Fibroblast of skin of right biceps (primary cell): ENCODE results near the gene TLCD3A.
A peak's percentile ranks its signal among the peaks of the same experiment; 100 is the strongest.
"Not testable (repeated sequence)": the region's sequence is repeated elsewhere in the genome, so short reads cannot be mapped to it uniquely, and the experiment has no call there.

ENCODE experiments used
- DNase-seq: peaks from one replicate; pipeline ENCODE4 v3.0.0-alpha.2; 2013

TLCD3A gene

DNA sequence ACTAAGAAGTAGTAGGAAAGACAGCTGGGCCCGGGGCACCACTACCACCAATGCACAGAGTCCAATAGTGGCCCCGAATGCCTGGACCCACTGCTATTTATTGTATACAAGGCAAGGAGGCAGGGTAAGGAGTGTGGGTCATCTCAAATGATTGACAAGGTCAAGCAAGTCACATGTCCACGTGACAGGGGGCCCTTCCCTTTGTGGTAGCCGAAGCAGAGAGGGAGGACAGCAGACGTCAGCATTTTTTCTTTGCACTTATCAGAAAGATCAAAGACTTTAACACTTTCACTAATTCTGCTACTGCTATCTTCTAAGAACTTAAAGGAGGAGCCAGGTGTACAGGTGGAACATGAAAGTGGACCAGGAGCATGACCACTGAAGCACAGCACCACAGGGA lies 24.3 kb upstream of the TLCD3A start:
- no peak for DNase-seq

DNA sequence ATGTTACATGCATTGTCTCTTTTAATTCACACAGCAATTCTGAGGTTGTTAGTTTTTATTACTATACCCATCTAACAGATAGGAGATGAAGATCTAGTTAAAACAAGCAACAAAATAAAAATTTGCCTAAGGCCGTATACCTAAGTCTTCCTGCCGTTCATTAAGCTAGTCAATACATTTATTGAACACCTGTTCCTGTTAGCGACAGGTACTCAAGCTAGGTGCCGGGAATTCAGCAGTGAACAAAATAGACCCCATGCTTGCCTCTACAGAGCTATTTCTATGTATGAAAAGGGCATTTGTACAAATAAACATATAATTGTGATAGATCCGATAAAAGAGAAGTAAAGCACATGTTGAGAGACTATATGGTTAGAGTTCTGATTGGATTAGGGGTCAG lies 14.3 kb upstream of the TLCD3A start:
- no peak for DNase-seq

DNA sequence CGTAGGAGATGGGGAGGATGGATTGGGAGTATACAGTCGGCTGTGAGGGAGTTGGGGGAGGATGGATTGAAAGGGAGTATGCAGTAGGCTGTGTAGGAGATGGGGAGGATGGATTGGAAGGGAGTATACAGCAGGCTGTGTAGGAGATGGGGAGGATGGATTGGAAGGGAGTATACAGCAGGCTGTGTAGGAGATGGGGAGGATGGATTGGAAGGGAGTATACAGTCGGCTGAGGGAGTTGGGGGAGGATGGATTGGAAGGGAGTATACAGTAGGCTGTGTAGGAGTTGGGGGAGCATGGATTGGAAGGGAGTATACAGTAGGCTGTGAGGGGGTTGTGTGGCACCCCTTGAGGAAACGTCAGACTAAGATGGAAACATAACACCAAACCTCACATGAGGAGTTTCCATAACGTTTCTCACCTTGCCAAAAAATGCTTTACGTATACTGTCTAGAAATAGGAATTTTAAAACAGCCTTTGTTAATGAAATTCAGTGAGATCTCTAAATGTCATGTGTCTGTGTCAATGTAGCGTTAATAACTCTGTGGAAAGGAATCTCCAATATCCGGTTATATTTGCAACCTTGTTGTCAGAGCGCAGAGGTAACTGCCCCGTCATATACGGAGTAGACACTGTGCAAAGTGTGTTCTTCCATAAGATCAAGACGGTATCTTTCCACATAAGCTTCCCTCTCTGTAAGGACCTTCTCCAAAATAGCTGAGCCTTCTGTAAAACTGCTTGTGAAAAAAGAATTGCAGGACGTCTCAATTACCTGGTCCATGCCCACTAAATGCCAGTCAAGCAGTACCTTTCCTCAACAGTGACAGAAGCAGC lies 11.5 kb upstream of the TLCD3A start:
- no peak for DNase-seq

DNA sequence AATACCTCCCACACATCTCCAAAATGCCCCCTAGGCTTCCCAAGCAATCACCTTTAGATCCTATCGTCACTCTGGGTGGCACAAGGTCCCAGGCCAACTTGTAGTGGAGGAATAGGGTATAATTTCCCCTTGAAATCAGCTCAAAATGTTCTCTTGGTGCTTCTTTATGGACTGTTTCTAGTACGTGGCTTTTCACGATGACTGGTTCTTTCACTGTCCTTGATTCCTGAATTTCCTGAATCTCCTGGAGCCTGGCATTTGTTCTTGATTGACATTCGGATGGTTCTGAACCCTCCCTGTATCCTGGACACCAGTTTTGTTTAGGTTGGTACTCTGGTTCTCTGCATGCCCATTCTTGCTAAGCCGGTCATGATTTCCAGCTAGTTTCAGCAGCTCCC lies 10.9 kb upstream of the TLCD3A start:
- DNase-seq: no peak

DNA sequence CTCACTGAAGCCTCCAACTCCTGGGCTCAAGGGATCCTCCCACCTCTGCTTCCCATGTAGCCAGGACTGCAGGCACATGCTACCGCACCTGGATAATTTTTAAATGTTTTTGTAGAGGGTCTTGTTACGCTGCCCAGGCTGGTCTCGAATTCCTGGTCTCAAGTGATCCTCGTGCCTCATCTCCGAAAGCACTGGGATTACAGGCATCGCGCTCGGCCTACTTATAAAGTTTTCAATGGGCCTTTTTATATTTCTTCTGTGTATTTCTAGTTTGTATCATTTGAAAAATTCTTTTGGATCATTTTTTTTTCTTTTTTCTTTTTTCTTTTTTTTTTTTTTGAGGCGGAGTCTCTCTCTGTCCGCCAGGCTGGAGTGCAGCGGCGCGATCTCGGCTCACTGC lies 7.3 kb upstream of the TLCD3A start:
- no peak for DNase-seq

DNA sequence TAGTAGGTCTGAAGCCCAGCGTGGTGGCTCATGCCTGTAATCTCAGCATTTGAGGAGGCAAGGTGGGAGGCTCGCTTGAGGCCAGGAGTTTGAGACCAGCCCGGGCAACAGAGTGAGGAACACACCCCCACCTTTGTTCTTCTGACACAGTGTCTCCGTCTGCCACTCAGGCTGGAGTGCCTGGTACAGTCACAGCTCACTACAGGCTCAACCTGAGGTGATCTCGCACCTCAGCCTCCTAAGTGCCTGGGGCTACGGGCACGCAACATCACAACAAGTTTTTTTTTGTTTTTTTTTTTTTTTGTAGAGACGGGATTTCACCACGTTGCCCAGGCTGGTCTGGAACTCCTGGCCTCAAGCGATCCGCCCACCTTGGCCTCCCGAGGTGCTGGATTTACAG lies 6.7 kb upstream of the TLCD3A start:
- no peak for DNase-seq

DNA sequence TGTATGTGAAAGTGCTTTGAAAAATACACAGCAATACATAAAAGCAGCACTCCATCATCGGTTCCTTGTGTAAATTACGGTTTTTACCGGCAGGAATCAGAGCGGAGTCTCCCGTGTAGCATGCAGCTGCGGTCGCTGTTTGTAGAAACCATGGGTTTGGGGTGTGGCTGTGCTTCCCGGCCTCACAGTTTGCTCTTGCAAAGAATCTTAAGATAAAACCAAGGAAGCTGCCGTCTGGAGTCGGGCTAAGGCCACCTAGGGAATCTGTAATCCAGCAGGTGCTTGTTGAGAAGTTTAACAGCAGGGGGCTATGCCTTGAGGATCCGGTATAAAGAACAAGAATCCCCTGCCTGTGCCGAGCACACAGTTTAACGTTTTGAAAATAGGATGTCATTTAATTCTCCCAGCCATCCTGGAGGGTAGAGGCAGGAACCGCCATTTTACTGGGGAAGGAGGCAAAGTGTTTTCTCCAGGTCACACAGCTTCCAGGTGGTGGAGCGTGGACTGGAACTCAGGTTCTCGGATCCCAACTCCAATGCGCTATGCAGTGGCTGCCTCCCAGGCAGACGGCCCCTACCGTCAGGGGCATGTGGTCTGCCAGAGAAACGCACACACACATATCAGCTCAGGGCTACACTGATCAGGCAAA lies 6.0 kb upstream of the TLCD3A start:
- no peak for DNase-seq

DNA sequence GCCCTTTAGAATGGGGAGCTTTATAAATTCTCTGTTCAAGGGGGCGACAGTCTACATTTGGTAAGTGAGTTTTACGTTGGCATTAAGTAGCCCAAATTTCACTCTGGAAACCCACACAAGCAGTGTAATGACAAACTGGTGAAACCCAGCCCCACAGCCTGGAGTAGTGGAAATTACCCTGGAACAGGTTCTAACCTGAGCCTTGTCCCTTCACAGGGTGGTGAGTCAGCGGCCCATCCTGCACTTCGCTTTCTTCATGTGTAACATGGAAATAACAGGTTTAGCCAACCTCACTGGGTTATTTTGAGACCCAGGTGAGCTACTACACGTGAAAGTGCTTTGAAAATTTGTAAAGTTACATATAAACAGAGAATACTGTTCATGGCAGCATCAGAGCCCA lies 3.5 kb upstream of the TLCD3A start:
- DNase-seq: no peak

DNA sequence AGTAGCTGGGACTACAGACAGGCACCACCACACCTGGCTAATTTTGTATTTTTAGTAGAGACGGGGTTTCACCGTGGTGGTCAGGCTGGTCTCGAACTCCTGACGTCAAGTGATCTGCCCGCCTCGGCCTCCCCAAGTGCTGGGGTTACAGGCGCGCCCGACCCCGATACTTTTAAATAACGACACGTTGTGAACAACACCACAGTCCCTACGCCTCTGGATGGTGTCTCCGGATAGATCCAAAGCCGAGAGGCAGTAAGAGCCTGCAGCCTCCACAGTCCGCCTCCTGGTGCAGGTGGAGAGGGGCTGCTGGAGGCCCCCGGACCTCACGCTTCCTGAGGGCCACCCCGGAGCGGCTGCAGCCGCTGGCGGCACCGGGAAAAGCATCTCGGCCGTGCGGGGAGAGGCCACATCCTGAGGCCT lies 741 bp upstream of the TLCD3A start:
- DNase-seq: no peak

DNA sequence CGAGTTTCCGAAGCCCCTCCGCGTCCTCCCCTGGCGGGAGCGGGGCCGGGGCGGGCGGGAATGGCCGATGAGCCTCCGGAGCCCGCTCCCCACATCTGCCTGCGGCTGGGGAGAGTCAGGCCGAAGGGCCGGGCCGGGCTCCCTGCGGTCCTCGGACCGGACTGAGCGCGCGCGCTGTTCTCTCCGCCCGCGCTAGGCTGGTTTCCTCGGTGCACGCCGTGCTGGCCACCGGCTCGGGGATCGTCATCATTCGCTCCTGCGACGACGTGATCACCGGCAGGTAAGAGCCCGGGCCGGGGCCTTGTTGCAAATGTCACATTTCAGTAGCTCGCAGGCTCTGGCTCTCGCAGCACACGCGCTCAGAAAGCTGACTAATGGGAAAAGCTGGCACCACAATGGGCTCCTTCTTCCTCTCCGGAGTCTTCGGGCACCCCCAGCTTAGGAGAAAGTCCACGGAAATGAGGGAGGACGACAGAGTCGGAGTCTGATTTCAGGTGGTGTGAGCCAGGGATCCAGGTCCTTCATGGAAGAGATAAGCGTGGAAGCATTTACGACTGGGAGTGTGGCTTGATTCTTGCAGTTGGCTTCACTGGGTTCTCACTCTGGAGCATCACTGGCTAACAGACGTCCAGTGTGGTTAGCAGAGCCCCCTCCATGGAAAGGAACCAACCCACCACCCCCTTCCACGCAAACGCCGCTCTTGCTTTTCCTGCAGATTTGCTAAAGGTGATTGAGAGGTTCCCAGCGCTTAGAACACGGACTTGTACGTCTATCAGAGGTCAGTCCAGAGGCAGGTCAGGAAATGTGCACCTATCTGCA lies 715 bp downstream of the TLCD3A start:
- peak; percentile 55 for DNase-seq

DNA sequence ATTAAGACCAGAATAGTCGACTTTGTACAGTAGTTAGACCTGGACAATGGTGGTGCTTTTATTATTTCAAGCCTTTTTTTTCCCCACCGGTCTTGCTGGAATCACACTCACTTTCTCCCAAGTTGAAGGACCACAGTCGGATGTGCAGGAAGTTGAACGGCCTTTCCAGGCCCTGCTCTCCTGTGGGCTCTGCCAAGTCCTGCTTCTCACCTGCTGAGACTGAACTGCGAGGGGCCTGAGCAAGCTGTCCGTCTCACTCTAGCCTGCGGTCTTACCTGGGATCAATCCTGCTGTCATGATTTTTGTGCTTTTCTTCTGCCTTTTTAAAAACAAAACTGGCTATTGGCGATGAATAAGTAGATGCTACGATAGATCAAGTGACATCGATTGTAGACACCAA lies 1.3 kb downstream of the TLCD3A start:
- no peak for DNase-seq

DNA sequence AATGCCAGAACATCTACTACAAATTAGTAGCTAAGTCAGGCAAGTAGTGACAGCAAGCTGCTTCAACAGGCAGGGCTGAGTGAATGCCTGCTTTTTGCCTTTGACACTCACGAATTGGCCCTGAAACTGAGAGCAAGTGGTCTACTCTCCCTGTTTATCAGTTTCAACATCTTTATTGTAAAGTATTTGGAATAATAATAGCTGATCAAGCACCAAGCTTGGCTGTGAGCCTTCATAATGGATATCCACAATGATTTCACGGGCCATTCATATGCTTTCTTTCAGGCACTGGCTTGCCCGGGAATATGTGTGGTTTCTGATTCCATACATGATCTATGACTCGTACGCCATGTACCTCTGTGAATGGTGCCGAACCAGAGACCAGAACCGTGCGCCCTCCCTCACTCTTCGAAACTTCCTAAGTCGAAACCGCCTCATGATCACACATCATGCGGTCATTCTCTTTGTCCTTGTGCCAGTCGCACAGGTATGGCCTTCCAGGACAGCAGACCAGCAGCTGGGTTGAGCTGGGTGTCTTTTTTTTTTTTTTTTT lies 5.2 kb downstream of the TLCD3A start:
- no peak for DNase-seq

DNA sequence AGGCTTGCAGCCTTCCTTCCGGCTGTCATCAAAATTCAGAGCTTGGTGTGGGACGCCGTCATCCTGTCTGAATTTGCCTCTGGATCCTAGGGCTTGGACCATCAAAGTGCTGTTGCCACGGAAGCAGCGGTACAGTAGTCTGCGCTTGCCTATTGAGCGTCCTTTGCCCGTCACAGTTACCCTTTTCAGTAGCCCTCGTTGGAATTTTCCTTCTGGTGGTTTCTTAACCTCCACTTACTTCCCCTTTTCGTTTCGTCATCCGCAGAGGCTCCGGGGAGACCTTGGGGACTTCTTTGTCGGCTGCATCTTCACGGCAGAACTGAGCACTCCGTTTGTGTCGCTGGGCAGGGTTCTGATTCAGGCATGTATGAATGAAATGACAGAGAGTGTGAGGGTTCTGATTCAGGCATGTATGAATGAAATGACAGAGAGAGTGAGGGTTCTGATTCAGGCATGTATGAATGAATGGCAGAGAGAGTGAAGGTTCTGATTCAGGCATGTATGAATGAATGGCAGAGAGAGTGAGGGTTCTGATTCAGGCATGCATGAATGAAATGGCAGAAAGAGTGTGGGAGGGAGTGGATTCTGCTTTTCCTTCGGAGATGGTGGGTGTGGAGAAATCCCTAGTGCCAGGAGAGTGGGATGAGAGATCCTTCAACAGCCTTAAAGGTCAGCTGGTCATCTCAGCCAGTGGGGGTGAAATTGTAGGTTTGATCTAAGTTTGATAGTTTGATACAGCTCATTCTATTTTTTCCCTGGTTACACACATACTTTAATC lies 8.0 kb downstream of the TLCD3A start:
- DNase-seq: no peak

DNA sequence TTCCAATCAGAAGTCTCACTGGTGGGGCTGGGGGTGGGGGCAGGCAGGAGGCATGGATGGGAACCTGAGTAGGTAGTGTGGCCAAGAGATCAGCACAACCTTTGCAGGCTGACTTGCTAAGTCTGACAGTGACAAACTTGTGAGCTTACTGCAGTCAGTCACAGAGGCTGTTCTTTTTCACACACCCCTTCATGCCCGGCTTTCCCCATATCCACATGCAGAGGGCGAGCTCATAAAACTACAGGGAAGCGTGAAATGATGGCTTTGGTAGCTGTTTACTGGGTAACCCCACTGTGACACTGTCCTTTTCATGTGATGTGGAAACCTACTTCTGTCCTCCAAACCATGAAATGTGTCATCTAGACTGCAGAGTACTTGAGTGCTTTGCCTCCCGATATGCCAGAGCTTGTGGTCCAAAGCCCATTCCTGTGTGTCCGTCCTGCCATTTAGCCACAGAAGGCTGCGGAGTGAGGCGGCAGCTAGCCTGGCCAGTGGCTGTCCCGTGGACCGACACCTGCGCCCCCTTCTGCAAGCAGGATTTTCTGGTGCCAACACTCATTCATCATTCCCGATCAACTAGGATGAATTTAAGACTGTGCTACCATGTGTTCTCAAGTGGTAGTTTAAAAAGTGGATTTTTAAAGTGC lies 9.9 kb downstream of the TLCD3A start:
- no peak for DNase-seq

DNA sequence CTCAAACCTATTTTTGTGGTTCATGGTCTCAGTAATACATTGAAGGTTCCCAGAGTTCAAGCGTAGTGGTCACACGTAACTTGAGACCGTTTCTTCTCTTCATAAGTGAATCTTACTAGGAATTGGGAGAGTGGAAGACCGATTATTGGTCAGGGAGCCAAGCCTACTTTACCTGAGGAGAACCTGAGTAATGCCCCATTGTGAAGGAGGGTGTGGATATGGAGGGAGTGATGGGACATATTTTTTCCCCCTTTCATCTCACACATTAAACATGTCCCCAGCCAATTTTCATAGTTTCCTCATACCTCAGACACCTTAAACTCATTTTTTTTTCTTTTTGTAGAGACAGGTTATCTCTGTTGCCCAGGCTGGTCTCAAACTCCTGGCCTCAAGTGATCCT lies 10.7 kb downstream of the TLCD3A start:
- no peak for DNase-seq

DNA sequence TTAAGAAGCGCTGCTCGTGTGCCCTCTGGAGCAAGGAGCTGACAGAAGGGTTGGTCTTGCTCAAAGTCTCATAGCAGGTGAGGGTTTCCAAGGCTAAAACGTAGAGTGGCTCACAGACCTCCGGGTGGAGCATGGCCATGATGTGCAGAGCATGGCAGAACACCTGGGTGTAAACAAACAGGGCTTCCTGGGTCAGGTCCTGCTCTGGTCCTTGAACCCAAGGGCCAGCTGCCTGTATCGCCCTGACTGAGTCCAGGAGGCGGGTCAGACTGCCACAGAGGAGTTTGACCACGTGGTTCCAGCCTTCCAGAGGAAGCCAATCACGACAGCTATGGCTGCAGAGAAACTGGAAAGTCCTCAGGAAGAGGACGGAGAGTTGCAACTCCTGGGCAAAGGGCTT lies 12.5 kb downstream of the TLCD3A start:
- no peak for DNase-seq

DNA sequence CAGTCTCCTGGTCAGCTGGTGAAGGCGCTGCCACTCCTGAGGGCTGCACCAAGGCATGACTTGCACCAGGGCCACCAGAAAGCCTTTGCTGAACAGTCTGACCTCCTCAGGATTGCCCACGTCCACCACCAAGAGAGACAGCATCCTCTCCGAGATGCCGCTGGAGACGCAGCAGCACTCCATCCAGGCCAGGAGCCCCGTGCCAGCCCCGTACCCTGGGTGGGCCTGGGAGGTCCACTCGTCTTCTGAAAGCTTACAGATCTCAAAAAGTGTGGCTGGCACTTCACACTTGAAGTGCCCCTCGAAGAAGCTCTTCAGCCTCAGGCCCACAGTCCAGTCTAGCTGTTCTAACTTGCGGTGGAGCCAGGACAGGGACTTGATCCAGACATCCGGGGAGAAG lies 13.0 kb downstream of the TLCD3A start:
- no peak for DNase-seq

DNA sequence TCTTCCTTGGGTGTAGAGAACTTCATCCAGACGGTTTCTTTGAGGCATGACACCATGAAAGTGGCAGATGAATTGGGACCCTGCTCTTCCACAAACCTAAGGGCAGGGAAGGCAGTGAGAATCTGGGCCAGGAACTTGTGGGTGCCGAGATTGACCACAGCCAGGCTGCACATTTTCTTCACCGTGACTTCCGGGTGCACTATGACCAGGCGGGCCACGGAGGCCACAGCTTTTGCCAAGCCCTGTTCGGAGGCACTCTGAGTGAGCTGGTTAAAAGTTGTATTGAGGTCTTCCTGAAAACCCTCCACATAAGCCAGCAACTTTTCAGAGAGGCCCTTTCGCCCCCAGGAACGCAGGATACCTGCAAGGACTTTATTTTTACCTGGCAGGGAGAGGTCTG lies 13.8 kb downstream of the TLCD3A start:
- DNase-seq: no peak

DNA sequence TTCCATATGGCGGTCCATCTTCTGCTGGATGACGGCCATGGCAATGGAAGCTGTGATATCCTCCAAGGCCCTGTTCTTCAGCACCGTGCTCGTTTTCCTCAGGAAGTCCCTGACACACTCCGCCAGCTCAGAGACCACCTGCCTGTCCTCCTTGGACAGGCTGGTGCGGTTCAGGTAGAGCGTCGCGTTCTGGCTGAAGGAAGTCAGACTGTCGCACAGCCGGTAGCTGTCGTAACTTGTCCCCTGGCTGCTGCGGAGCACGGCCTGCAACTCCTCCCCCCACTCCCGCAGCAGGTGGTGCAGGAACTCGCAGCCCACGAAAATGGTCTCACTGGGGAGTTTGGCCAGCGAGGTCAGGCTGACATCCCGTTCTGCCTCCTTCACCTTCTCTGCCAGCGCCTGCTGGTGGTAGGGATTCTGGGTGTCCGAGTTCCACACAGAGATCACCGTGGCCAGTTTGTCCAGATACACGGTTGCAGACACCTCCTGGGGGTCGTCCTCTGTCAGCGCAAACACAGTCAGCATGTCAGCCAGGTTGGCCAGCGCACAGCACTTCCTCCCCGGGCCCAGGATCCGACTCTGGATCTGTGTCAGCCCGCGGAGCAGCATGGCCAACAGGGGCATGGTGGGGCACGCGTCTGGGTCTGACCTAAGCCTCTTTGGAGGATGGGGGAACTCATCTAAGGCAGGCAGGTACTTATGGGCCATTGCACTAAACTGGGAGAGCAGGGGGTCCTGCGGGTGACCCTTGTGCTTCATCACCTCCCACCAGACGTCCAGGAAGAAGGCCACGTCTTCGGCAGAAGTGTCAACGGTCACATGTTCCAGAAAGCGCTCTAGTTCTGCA lies 14.6 kb downstream of the TLCD3A start:
- DNase-seq: no peak

DNA sequence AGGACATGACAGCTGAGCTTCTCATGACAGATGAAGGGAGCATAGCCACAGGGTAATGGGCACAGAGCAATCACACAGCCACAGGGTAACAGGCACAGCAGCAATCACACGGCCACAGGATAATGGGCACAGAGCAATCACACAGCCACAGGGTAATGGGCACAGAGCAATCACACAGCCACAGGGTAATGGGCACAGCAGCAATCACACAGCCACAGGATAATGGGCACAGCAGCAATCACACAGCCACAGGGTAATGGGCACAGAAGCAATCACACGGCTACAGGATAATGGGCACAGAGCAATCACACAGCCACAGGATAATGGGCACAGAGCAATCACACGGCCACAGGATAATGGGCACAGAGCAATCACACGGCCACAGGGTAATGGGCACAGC lies 16.2 kb downstream of the TLCD3A start:
- not testable (repeated sequence) for DNase-seq

DNA sequence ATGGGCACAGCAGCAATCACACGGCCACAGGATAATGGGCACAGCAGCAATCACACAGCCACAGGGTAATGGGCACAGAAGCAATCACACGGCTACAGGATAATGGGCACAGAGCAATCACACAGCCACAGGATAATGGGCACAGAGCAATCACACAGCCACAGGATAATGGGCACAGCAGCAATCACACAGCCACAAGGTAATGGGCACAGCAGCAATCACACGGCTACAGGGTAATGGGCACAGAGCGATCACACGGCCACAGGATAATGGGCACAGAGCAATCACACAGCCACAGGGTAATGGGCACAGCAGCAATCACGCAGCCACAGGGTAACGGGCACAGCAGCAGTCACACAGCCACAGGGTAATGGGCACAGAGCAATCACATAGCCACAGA lies 17.0 kb downstream of the TLCD3A start:
- DNase-seq: not testable (repeated sequence)
